A673 (cell line): Measurements from ENCODE around the gene FAM171A2.

Experiments
- EZH2 ChIP-seq: fragments of 200-600 bp; sonication (generic); IDR thresholded peaks from 2 replicates; pipeline ENCODE4 v1.6.1; 2017; ENCODE audit warnings: borderline replicate concordance, low read depth, mild to moderate bottlenecking, mixed read lengths, antibody characterized with exemption, low read length; ENCODE audit not compliant: poor library complexity, severe bottlenecking
- TF ChIP-seq, protein P1 (sequence below): fragments of 300-800, 200-600 bp; sonication (generic); conservative IDR thresholded peaks from 2 replicates; pipeline ENCODE4 v1.5.1; 2017; ENCODE audit warnings: low read depth, mild to moderate bottlenecking, antibody characterized with exemption, low read length, moderate library complexity, mixed read lengths

DNA sequence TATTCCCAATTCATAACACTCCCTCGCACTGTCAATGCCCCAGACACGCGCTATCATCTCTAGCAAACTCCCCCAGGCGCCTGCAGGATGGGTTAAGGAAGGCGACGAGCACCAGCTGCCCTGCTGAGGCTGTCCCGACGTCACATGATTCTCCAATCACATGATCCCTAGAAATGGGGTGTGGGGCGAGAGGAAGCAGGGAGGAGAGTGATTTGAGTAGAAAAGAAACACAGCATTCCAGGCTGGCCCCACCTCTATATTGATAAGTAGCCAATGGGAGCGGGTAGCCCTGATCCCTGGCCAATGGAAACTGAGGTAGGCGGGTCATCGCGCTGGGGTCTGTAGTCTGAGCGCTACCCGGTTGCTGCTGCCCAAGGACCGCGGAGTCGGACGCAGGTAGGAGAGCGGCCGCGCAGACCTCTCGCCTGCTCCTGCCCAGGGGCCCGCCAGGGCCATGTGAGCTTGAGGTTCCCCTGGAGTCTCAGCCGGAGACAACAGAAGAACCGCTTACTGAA is 18.7 kb downstream of the FAM171A2 start, which contains the start of gene GRN:
- TF ChIP-seq, protein P1, sequence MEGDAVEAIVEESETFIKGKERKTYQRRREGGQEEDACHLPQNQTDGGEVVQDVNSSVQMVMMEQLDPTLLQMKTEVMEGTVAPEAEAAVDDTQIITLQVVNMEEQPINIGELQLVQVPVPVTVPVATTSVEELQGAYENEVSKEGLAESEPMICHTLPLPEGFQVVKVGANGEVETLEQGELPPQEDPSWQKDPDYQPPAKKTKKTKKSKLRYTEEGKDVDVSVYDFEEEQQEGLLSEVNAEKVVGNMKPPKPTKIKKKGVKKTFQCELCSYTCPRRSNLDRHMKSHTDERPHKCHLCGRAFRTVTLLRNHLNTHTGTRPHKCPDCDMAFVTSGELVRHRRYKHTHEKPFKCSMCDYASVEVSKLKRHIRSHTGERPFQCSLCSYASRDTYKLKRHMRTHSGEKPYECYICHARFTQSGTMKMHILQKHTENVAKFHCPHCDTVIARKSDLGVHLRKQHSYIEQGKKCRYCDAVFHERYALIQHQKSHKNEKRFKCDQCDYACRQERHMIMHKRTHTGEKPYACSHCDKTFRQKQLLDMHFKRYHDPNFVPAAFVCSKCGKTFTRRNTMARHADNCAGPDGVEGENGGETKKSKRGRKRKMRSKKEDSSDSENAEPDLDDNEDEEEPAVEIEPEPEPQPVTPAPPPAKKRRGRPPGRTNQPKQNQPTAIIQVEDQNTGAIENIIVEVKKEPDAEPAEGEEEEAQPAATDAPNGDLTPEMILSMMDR = no peak
- TF ChIP-seq EZH2 = no peak
